Nephron (organoid): ENCODE measurements around the gene MGAT4A.
"Not testable (repeated sequence)": the region's sequence is repeated elsewhere in the genome, so short reads cannot be mapped to it uniquely, and the experiment has no call there.

ENCODE experiments used
- H3K27ac Mint-ChIP-seq, 3 experiments: 2 replicates each; pipeline ENCODE4 v1.8.0; 2020; ENCODE audit warnings: mixed read lengths in 3 of 3, mild to moderate bottlenecking in 2 of 3, moderate library complexity in 1 of 3
- H3K27me3 Mint-ChIP-seq: 2 replicates; pipeline ENCODE4 v1.8.0; 2021; ENCODE audit warnings: low read depth, mild to moderate bottlenecking, moderate library complexity, mixed read lengths
- H3K36me3 Mint-ChIP-seq: 2 replicates; pipeline ENCODE4 v1.8.0; 2020; ENCODE audit warnings: low read depth, mixed read lengths
- H3K4me1 Mint-ChIP-seq: 2 replicates; pipeline ENCODE4 v1.8.0; 2020; ENCODE audit warnings: mixed read lengths
- H3K4me3 Mint-ChIP-seq, 3 experiments: 2 replicates each; pipeline ENCODE4 v1.8.0; 2020; ENCODE audit warnings: mild to moderate bottlenecking in 3 of 3, mixed read lengths in 3 of 3, moderate library complexity in 2 of 3
- H3K9me3 Mint-ChIP-seq: 2 replicates; pipeline ENCODE4 v1.8.0; 2020; ENCODE audit warnings: mixed read lengths
- CTCF ChIP-seq, 3 experiments: fragments of 200-600 bp; sonication (generic); IDR thresholded peaks; one replicate each; pipeline ENCODE4 v1.5.0; 2021; ENCODE audit warnings: antibody characterized with exemption in 3 of 3; ENCODE audit not compliant: unreplicated experiment in 3 of 3

MGAT4A gene

GRCh38 chr2:98732430-98733051 is 1.6 kb upstream of the MGAT4A start:
- H3K4me1 Mint-ChIP-seq = peaks cover 16% of the 10 kb centered on the region
- H3K4me3 Mint-ChIP-seq = peak overlapping the region; percentile 89 to 92 (median 92)
- H3K27me3 Mint-ChIP-seq = peaks cover 32% of the 10 kb centered on the region
- H3K9me3 Mint-ChIP-seq = no peaks in the 10 kb centered on the region
- no peaks in the 10 kb centered on the region for H3K36me3 Mint-ChIP-seq
- peak overlapping the region in 1 of 3 experiments; percentile 1 for H3K27ac Mint-ChIP-seq
- no peak for TF ChIP-seq CTCF (IDR thresholded peaks at IDR 0.05; ENCODE audit: unreplicated experiment in 3 of 3)

GRCh38 chr2:98731894-98732349 is 990 bp upstream of the MGAT4A start:
- H3K27ac Mint-ChIP-seq = peak overlapping the region; percentile 55 to 93 (median 86)
- peak overlapping the region; percentile 89 to 92 (median 92) for H3K4me3 Mint-ChIP-seq
- H3K27me3 Mint-ChIP-seq = peaks cover 37% of the 10 kb centered on the region
- TF ChIP-seq CTCF (IDR thresholded peaks at IDR 0.05; ENCODE audit: unreplicated experiment in 3 of 3) = no peak
- no peaks in the 10 kb centered on the region for H3K36me3 Mint-ChIP-seq
- H3K4me1 Mint-ChIP-seq = peaks cover 21% of the 10 kb centered on the region
- H3K9me3 Mint-ChIP-seq = no peaks in the 10 kb centered on the region

- Mint-ChIP-seq H3K27ac (no peak overlapping the region), H3K36me3 (no peaks in the 10 kb centered on the region), H3K9me3 (no peaks in the 10 kb centered on the region), H3K4me3 (peak overlapping the region in 1 of 3 experiments; percentile 77), H3K27me3 (peaks cover 37% of the 10 kb centered on the region), H3K4me1 (peaks cover 22% of the 10 kb centered on the region)
- TF ChIP-seq CTCF (IDR thresholded peaks at IDR 0.05; ENCODE audit: unreplicated experiment in 3 of 3) = no peak
Observed at GRCh38 chr2:98730707-98731040, 258 bp downstream of the MGAT4A start.

GRCh38 chr2:98730053-98730706 is 752 bp downstream of the MGAT4A start:
- Mint-ChIP-seq H3K27me3 (peaks cover 37% of the 10 kb centered on the region), H3K4me1 (peaks cover 22% of the 10 kb centered on the region), H3K4me3 (peak overlapping the region; percentile 77 to 87 (median 83)), H3K36me3 (no peaks in the 10 kb centered on the region), H3K9me3 (no peaks in the 10 kb centered on the region), H3K27ac (no peak overlapping the region)
- no peak for TF ChIP-seq CTCF (IDR thresholded peaks at IDR 0.05; ENCODE audit: unreplicated experiment in 3 of 3)

GRCh38 chr2:98729652-98730051 is 1.3 kb downstream of the MGAT4A start:
- H3K4me1 Mint-ChIP-seq = peaks cover 22% of the 10 kb centered on the region
- peak overlapping the region; percentile 77 to 87 (median 83) for H3K4me3 Mint-ChIP-seq
- peaks cover 37% of the 10 kb centered on the region for H3K27me3 Mint-ChIP-seq
- H3K36me3 Mint-ChIP-seq = no peaks in the 10 kb centered on the region
- no peak overlapping the region for H3K27ac Mint-ChIP-seq
- no peak for TF ChIP-seq CTCF (IDR thresholded peaks at IDR 0.05; ENCODE audit: unreplicated experiment in 3 of 3)
- no peaks in the 10 kb centered on the region for H3K9me3 Mint-ChIP-seq

- not testable (repeated sequence) for H3K27ac Mint-ChIP-seq, H3K36me3 Mint-ChIP-seq, H3K9me3 Mint-ChIP-seq
- Mint-ChIP-seq H3K4me3 (peak overlapping the region in 1 of 3 experiments; percentile 12), H3K4me1 (peaks cover 22% of the 10 kb centered on the region), H3K27me3 (peaks cover 33% of the 10 kb centered on the region)
Observed at GRCh38 chr2:98728088-98728718, 2.7 kb downstream of the MGAT4A start.
